Measurements from ENCODE around the gene CRIP1. TPM values are rescaled to one million over a fixed set of nuclear protein-coding genes. Genes with fewer than 3 reads are reported as not detected.
A peak's percentile ranks its signal among the peaks of the same experiment; 100 is the strongest.

Gene CRIP1
- total RNA-seq, 1 donor: 52.0 TPM

- no peak for DNase-seq (ENCODE audit: low read depth in 2 of 3, low spot score in 2 of 3)
These were observed 17.0 kb upstream of the CRIP1 start for GRCh38 chr14:105469456-105470349.

- no peak for DNase-seq (ENCODE audit: low read depth in 2 of 3, low spot score in 2 of 3)
These were observed 16.1 kb upstream of the CRIP1 start for GRCh38 chr14:105470350-105471296.

- peak in 1 of 3 donors; percentile 42 for DNase-seq (ENCODE audit: low read depth in 2 of 3, low spot score in 2 of 3)
These were observed 15.3 kb upstream of the CRIP1 start for GRCh38 chr14:105471297-105471821.

- no peak for DNase-seq (ENCODE audit: low read depth in 2 of 3, low spot score in 2 of 3)
These were observed 14.7 kb upstream of the CRIP1 start for GRCh38 chr14:105471823-105472485.

GRCh38 chr14:105472486-105472991, 14.1 kb upstream of the CRIP1 start:
- DNase-seq (ENCODE audit: low read depth in 2 of 3, low spot score in 2 of 3): no peak

- no peak for DNase-seq (ENCODE audit: low read depth in 2 of 3, low spot score in 2 of 3)
These were observed 13.5 kb upstream of the CRIP1 start for GRCh38 chr14:105473033-105473676.

GRCh38 chr14:105473677-105474482, 12.8 kb upstream of the CRIP1 start:
- DNase-seq (ENCODE audit: low read depth in 2 of 3, low spot score in 2 of 3): peak in 2 of 3 donors; percentile 75 to 78

GRCh38 chr14:105474483-105475268, 12.0 kb upstream of the CRIP1 start, which contains the start of gene CRIP2:
CRIP2 (plus strand) TSS chr14:105474821; CDS start chr14:105474863, 42 bp downstream.
- DNase-seq (ENCODE audit: low read depth in 2 of 3, low spot score in 2 of 3): peak in 2 of 3 donors; percentile 49 to 54

- DNase-seq (ENCODE audit: low read depth in 2 of 3, low spot score in 2 of 3): no peak
These were observed 11.2 kb upstream of the CRIP1 start for GRCh38 chr14:105475269-105476096.

- DNase-seq (ENCODE audit: low read depth in 2 of 3, low spot score in 2 of 3): no peak
These were observed 10.4 kb upstream of the CRIP1 start for GRCh38 chr14:105476097-105476830.

GRCh38 chr14:105476831-105477659, 9.6 kb upstream of the CRIP1 start:
- DNase-seq (ENCODE audit: low read depth in 2 of 3, low spot score in 2 of 3): no peak

- DNase-seq (ENCODE audit: low read depth in 2 of 3, low spot score in 2 of 3): peak in 2 of 3 donors; percentile 49 to 56
These were observed 8.9 kb upstream of the CRIP1 start for GRCh38 chr14:105477660-105478397.

GRCh38 chr14:105478398-105479251, 8.1 kb upstream of the CRIP1 start:
- no peak for DNase-seq (ENCODE audit: low read depth in 2 of 3, low spot score in 2 of 3)
